Neural cell (in vitro differentiated cells): ENCODE measurements around the gene DENND1A.

Experiments used
- EP300 ChIP-seq: fragments of 450-650 bp; conservative IDR thresholded peaks from 2 replicates; pipeline ENCODE4 v1.6.1; 2014; ENCODE audit warnings: antibody characterized with exemption, mild to moderate bottlenecking, moderate library complexity; ENCODE audit not compliant: poor library complexity, severe bottlenecking
- EZH2 ChIP-seq: fragments of 200-600, 300-800 bp; shearing (Covaris generic), sonication (generic); IDR thresholded peaks from 2 replicates; pipeline ENCODE4 v1.6.1; 2014; ENCODE audit warnings: antibody characterized with exemption, low read length, borderline replicate concordance, mild to moderate bottlenecking; ENCODE audit not compliant: insufficient read depth, poor library complexity, severe bottlenecking
- POLR2AphosphoS5 ChIP-seq: IDR thresholded peaks from 2 replicates; pipeline ENCODE4 v1.6.1; 2012
- SMC3 ChIP-seq: fragments of 450-650 bp; conservative IDR thresholded peaks from 2 replicates; pipeline ENCODE4 v1.6.1; 2014; ENCODE audit warnings: antibody characterized with exemption, mild to moderate bottlenecking, moderate library complexity; ENCODE audit not compliant: poor library complexity
- TAF1 ChIP-seq: IDR thresholded peaks from 2 replicates; pipeline ENCODE4 v1.6.1; 2012; ENCODE audit warnings: low read depth
- TF ChIP-seq, protein P1 (sequence below): fragments of 450-650 bp; IDR thresholded peaks from 2 replicates; pipeline ENCODE4 v1.5.1; 2014; ENCODE audit warnings: antibody characterized with exemption, mild to moderate bottlenecking, moderate library complexity; ENCODE audit not compliant: poor library complexity, severe bottlenecking
- TF ChIP-seq, protein P2 (sequence below): IDR thresholded peaks from 2 replicates; pipeline ENCODE4 v1.6.1; 2012; ENCODE audit warnings: borderline replicate concordance

DNA sequence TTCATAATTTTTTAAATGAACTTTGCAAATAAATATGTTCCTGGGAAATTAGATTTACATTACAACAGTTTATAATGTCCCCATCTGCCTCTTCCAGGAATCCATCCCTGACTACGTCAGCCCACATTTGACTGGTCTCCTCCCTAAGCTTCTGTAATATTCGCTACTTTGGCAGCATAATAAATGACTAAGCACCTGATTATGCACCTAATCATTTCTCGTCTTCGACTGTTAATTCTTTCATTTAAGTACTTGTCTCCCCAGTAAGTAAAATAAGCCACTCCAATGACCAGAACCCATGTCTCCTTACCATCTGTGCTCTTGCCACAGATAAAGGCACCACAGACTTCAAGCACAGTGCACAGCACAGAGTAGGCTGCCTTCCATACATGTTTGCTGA, 122.7 kb downstream of the DENND1A start:
- TF ChIP-seq POLR2AphosphoS5 (no peak), EZH2 (no peak), EP300 (no peak), SMC3 (no peak), TAF1 (no peak)
- TF ChIP-seq, protein P1, sequence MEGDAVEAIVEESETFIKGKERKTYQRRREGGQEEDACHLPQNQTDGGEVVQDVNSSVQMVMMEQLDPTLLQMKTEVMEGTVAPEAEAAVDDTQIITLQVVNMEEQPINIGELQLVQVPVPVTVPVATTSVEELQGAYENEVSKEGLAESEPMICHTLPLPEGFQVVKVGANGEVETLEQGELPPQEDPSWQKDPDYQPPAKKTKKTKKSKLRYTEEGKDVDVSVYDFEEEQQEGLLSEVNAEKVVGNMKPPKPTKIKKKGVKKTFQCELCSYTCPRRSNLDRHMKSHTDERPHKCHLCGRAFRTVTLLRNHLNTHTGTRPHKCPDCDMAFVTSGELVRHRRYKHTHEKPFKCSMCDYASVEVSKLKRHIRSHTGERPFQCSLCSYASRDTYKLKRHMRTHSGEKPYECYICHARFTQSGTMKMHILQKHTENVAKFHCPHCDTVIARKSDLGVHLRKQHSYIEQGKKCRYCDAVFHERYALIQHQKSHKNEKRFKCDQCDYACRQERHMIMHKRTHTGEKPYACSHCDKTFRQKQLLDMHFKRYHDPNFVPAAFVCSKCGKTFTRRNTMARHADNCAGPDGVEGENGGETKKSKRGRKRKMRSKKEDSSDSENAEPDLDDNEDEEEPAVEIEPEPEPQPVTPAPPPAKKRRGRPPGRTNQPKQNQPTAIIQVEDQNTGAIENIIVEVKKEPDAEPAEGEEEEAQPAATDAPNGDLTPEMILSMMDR: no peak
- TF ChIP-seq, protein P2, sequence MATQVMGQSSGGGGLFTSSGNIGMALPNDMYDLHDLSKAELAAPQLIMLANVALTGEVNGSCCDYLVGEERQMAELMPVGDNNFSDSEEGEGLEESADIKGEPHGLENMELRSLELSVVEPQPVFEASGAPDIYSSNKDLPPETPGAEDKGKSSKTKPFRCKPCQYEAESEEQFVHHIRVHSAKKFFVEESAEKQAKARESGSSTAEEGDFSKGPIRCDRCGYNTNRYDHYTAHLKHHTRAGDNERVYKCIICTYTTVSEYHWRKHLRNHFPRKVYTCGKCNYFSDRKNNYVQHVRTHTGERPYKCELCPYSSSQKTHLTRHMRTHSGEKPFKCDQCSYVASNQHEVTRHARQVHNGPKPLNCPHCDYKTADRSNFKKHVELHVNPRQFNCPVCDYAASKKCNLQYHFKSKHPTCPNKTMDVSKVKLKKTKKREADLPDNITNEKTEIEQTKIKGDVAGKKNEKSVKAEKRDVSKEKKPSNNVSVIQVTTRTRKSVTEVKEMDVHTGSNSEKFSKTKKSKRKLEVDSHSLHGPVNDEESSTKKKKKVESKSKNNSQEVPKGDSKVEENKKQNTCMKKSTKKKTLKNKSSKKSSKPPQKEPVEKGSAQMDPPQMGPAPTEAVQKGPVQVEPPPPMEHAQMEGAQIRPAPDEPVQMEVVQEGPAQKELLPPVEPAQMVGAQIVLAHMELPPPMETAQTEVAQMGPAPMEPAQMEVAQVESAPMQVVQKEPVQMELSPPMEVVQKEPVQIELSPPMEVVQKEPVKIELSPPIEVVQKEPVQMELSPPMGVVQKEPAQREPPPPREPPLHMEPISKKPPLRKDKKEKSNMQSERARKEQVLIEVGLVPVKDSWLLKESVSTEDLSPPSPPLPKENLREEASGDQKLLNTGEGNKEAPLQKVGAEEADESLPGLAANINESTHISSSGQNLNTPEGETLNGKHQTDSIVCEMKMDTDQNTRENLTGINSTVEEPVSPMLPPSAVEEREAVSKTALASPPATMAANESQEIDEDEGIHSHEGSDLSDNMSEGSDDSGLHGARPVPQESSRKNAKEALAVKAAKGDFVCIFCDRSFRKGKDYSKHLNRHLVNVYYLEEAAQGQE: no peak
